Measurements from ENCODE around the gene CPB2. TPM values are rescaled to one million over a fixed set of nuclear protein-coding genes. Genes with fewer than 3 reads are reported as not detected.

CPB2 gene
- total RNA-seq, 1 experiment from 2014 or later = 0.28 TPM

GRCh38 chr13:46016216-46016615 is 88.6 kb downstream of the CPB2 start:
- H3K27ac ChIP-seq (ENCODE audit: low read length) = no peak overlapping the region
- POLR2A ChIA-PET = no interaction called here
- CTCF ChIA-PET = no interaction called here
- H3K4me1 ChIP-seq (ENCODE audit: control insufficient read depth, insufficient read depth, low read length) = no peaks in the 10 kb centered on the region
- ATAC-seq (no peak), DNase-seq (ENCODE audit: low read depth, low spot score) (no peak)
- no peaks in the 10 kb centered on the region for H3K9me3 ChIP-seq (ENCODE audit: control insufficient read depth, insufficient read depth, low read depth, low read length)
- peaks cover 11% of the 10 kb centered on the region; the same call in 1 of the 2 replicates for H3K36me3 ChIP-seq (ENCODE audit: control insufficient read depth, insufficient read depth, low read length)
- no peak overlapping the region for H3K4me3 ChIP-seq (ENCODE audit: low read depth in 2 of 2, low read length in 2 of 2)
- intact Hi-C loops (cut with micrococcal nuclease; ENCODE audit: unreplicated experiment) (no loop called here), in situ Hi-C loops (cut with HindIII; ENCODE audit: low pct_unique_long_range_greater_than_20kb, low sequenced_read_pairs) (no loop called here)
- no TSS peak for BruUV-seq (replicated peaks)
- H3K27me3 ChIP-seq (ENCODE audit: control insufficient read depth, insufficient read depth, low read length) = no peaks in the 10 kb centered on the region
- TF ChIP-seq POLR2AphosphoS5 (IDR thresholded peaks at IDR 0.05; ENCODE audit: low read depth, low read length) (no peak), SIN3A (IDR thresholded peaks at IDR 0.05; ENCODE audit: borderline replicate concordance, insufficient read depth, low read depth, low read length) (no peak), REST (IDR thresholded peaks at IDR 0.05; ENCODE audit: insufficient read depth in 1 of 2, low read depth in 2 of 2, low read length in 1 of 2) (no peak), TCF7L2 (IDR thresholded peaks at IDR 0.05; ENCODE audit: low read depth, low read length) (no peak), CTCF (IDR thresholded peaks at IDR 0.05) (no peak)

GRCh38 chr13:46015366-46015765 is 89.5 kb downstream of the CPB2 start:
- ChIA-PET POLR2A (no interaction called here), CTCF (no interaction called here)
- Histone ChIP-seq H3K4me3 (ENCODE audit: low read depth in 2 of 2, low read length in 2 of 2) (no peak overlapping the region), H3K27me3 (ENCODE audit: control insufficient read depth, insufficient read depth, low read length) (no peaks in the 10 kb centered on the region), H3K36me3 (ENCODE audit: control insufficient read depth, insufficient read depth, low read length) (peaks cover 14% of the 10 kb centered on the region; the same call in 1 of the 2 replicates), H3K27ac (ENCODE audit: low read length) (no peak overlapping the region), H3K4me1 (ENCODE audit: control insufficient read depth, insufficient read depth, low read length) (no peaks in the 10 kb centered on the region), H3K9me3 (ENCODE audit: control insufficient read depth, insufficient read depth, low read depth, low read length) (no peaks in the 10 kb centered on the region)
- BruUV-seq (replicated peaks) = no TSS peak
- ATAC-seq (no peak), DNase-seq (ENCODE audit: low read depth, low spot score) (no peak)
- intact Hi-C loops (cut with micrococcal nuclease; ENCODE audit: unreplicated experiment) (no loop called here), in situ Hi-C loops (cut with HindIII; ENCODE audit: low pct_unique_long_range_greater_than_20kb, low sequenced_read_pairs) (no loop called here)
- TF ChIP-seq POLR2AphosphoS5 (IDR thresholded peaks at IDR 0.05; ENCODE audit: low read depth, low read length) (no peak), REST (IDR thresholded peaks at IDR 0.05; ENCODE audit: insufficient read depth in 1 of 2, low read depth in 2 of 2, low read length in 1 of 2) (no peak), TCF7L2 (IDR thresholded peaks at IDR 0.05; ENCODE audit: low read depth, low read length) (no peak), SIN3A (IDR thresholded peaks at IDR 0.05; ENCODE audit: borderline replicate concordance, insufficient read depth, low read depth, low read length) (no peak), CTCF (IDR thresholded peaks at IDR 0.05) (no peak)
